KOPT-K1 (cell line): ENCODE results near the gene CTNND1.
"Not testable (repeated sequence)": the region's sequence is repeated elsewhere in the genome, so short reads cannot be mapped to it uniquely, and the experiment has no call there.

Source experiments
- H3K27ac ChIP-seq: fragments of 200-600 bp; sonication (generic); 2 replicates; pipeline ENCODE4 v1.5.1; 2016; ENCODE audit warnings: antibody characterized with exemption, mild to moderate bottlenecking, low read depth, low read length; ENCODE audit not compliant: poor library complexity, severe bottlenecking
- H3K36me3 ChIP-seq: fragments of 200-600 bp; sonication (generic); 2 replicates; pipeline ENCODE4 v1.5.1; 2017; ENCODE audit warnings: antibody characterized with exemption, mild to moderate bottlenecking, low read length, moderate library complexity; ENCODE audit not compliant: insufficient read depth
- H3K9me3 ChIP-seq: fragments of 200-600 bp; sonication (generic); 2 replicates; pipeline ENCODE4 v1.5.1; 2017; ENCODE audit warnings: antibody characterized with exemption, low read length, mild to moderate bottlenecking; ENCODE audit not compliant: insufficient read depth, poor library complexity, severe bottlenecking

The CTNND1 gene

GRCh38 chr11:57793351-57794115 lies 31.9 kb downstream of the CTNND1 start:
- Histone ChIP-seq H3K27ac (no peak overlapping the region), H3K9me3 (no peaks in the 10 kb centered on the region), H3K36me3 (peaks cover 5% of the 10 kb centered on the region; the same call in 1 of the 2 replicates)

- Histone ChIP-seq H3K27ac (no peak overlapping the region), H3K9me3 (no peaks in the 10 kb centered on the region), H3K36me3 (peaks cover 5% of the 10 kb centered on the region; the same call in 1 of the 2 replicates)
Observed at GRCh38 chr11:57798905-57799559, 37.4 kb downstream of the CTNND1 start.

GRCh38 chr11:57800444-57801182 lies 39.0 kb downstream of the CTNND1 start:
- Histone ChIP-seq H3K9me3 (no peaks in the 10 kb centered on the region), H3K27ac (peak overlapping the region; percentile 35), H3K36me3 (peaks cover 5% of the 10 kb centered on the region; the same call in 1 of the 2 replicates)

GRCh38 chr11:57801183-57801485 lies 39.5 kb downstream of the CTNND1 start:
- Histone ChIP-seq H3K27ac (peak overlapping the region; percentile 35), H3K36me3 (peaks cover 5% of the 10 kb centered on the region; the same call in 1 of the 2 replicates), H3K9me3 (no peaks in the 10 kb centered on the region)

- H3K36me3 ChIP-seq: no peaks in the 10 kb centered on the region
- H3K27ac ChIP-seq: no peak overlapping the region
Observed at GRCh38 chr11:57802411-57802810, 40.8 kb downstream of the CTNND1 start.

GRCh38 chr11:57804466-57804865 lies 42.9 kb downstream of the CTNND1 start:
- H3K27ac ChIP-seq: no peak overlapping the region
- no peaks in the 10 kb centered on the region for H3K9me3 ChIP-seq
- peaks cover 5% of the 10 kb centered on the region; the same call in 1 of the 2 replicates for H3K36me3 ChIP-seq

More at GRCh38 chr11:57802411-57802810, 40.8 kb downstream of the CTNND1 start:
- H3K9me3 ChIP-seq: no peaks in the 10 kb centered on the region

- peaks cover 5% of the 10 kb centered on the region; the same call in 1 of the 2 replicates for H3K36me3 ChIP-seq
Observed at GRCh38 chr11:57805780-57806179, 44.2 kb downstream of the CTNND1 start.

GRCh38 chr11:57812634-57813033 lies 51.0 kb downstream of the CTNND1 start:
- H3K27ac ChIP-seq: no peak overlapping the region
- H3K36me3 ChIP-seq: peaks cover 5% of the 10 kb centered on the region; the same call in 1 of the 2 replicates
- H3K9me3 ChIP-seq: no peaks in the 10 kb centered on the region

More at GRCh38 chr11:57805780-57806179, 44.2 kb downstream of the CTNND1 start:
- no peak overlapping the region for H3K27ac ChIP-seq
- no peaks in the 10 kb centered on the region for H3K9me3 ChIP-seq

GRCh38 chr11:57815476-57815875 lies 53.9 kb downstream of the CTNND1 start:
- Histone ChIP-seq H3K36me3 (no peaks in the 10 kb centered on the region), H3K27ac (no peak overlapping the region), H3K9me3 (no peaks in the 10 kb centered on the region)

GRCh38 chr11:57815877-57816276 lies 54.3 kb downstream of the CTNND1 start:
- H3K9me3 ChIP-seq: no peaks in the 10 kb centered on the region
- H3K36me3 ChIP-seq: no peaks in the 10 kb centered on the region
- H3K27ac ChIP-seq: no peak overlapping the region

GRCh38 chr11:57818812-57819211 lies 57.2 kb downstream of the CTNND1 start:
- Histone ChIP-seq H3K9me3 (no peaks in the 10 kb centered on the region), H3K36me3 (no peaks in the 10 kb centered on the region), H3K27ac (no peak overlapping the region)

- no peak overlapping the region for H3K27ac ChIP-seq
- H3K36me3 ChIP-seq: no peaks in the 10 kb centered on the region
- H3K9me3 ChIP-seq: no peaks in the 10 kb centered on the region
Observed at GRCh38 chr11:57819252-57819979, 57.8 kb downstream of the CTNND1 start.

- Histone ChIP-seq H3K36me3 (no peaks in the 10 kb centered on the region), H3K27ac (no peak overlapping the region), H3K9me3 (no peaks in the 10 kb centered on the region)
Observed at GRCh38 chr11:57823859-57824258, 62.3 kb downstream of the CTNND1 start.

- Histone ChIP-seq H3K9me3 (no peaks in the 10 kb centered on the region), H3K36me3 (no peaks in the 10 kb centered on the region), H3K27ac (no peak overlapping the region)
Observed at GRCh38 chr11:57834852-57835251, 73.2 kb downstream of the CTNND1 start.

- H3K9me3 ChIP-seq, H3K27ac ChIP-seq, H3K36me3 ChIP-seq: not testable (repeated sequence)
Observed at GRCh38 chr11:57838609-57839008, 77.0 kb downstream of the CTNND1 start.
